GM12872 (cell line): ENCODE results near the gene ZNF687.

Experiments
- CTCF ChIP-seq: IDR thresholded peaks from 3 replicates; pipeline ENCODE4 v1.5.1; 2011; ENCODE audit warnings: low read depth, mild to moderate bottlenecking, low read length, moderate library complexity; ENCODE audit not compliant: insufficient read depth

The ZNF687 gene

GRCh38 chr1:151325646-151326429 lies 43.7 kb downstream of the ZNF687 start:
- TF ChIP-seq CTCF = 0 out of 3 replicates have a peak, but pooled peaks have one; percentile 2

GRCh38 chr1:151326619-151327222 lies 44.6 kb downstream of the ZNF687 start:
- no peak for TF ChIP-seq CTCF

GRCh38 chr1:151327223-151327902 lies 45.3 kb downstream of the ZNF687 start, which contains the start of gene PI4KB:
PI4KB (minus strand) TSS chr1:151327416; CDS start chr1:151316481, 10,935 bp downstream.
- TF ChIP-seq CTCF = no peak

GRCh38 chr1:151327903-151328674 lies 46.0 kb downstream of the ZNF687 start:
- no peak for TF ChIP-seq CTCF

GRCh38 chr1:151334822-151335221 lies 52.7 kb downstream of the ZNF687 start:
- TF ChIP-seq CTCF = no peak

- no peak for TF ChIP-seq CTCF
Measured at GRCh38 chr1:151336556-151336955, 54.5 kb downstream of the ZNF687 start.
